HG03159 (cell line): ENCODE data around the gene ADAP1.
"Not testable (repeated sequence)": the region's sequence is repeated elsewhere in the genome, so short reads cannot be mapped to it uniquely, and the experiment has no call there.

Experiments used
- ATAC-seq: cut with Tn5 transposase; IDR thresholded peaks from one replicate; pipeline ENCODE4 v1.9.1; 2021; ENCODE audit warnings: mild to moderate bottlenecking, moderate library complexity; ENCODE audit not compliant: unreplicated experiment

The ADAP1 gene

GRCh38 chr7:924541-925231 is 29.8 kb downstream of the ADAP1 start:
- peak; percentile 51 for ATAC-seq

- ATAC-seq: not testable (repeated sequence)
Observed at GRCh38 chr7:924042-924441, 30.4 kb downstream of the ADAP1 start.

DNA sequence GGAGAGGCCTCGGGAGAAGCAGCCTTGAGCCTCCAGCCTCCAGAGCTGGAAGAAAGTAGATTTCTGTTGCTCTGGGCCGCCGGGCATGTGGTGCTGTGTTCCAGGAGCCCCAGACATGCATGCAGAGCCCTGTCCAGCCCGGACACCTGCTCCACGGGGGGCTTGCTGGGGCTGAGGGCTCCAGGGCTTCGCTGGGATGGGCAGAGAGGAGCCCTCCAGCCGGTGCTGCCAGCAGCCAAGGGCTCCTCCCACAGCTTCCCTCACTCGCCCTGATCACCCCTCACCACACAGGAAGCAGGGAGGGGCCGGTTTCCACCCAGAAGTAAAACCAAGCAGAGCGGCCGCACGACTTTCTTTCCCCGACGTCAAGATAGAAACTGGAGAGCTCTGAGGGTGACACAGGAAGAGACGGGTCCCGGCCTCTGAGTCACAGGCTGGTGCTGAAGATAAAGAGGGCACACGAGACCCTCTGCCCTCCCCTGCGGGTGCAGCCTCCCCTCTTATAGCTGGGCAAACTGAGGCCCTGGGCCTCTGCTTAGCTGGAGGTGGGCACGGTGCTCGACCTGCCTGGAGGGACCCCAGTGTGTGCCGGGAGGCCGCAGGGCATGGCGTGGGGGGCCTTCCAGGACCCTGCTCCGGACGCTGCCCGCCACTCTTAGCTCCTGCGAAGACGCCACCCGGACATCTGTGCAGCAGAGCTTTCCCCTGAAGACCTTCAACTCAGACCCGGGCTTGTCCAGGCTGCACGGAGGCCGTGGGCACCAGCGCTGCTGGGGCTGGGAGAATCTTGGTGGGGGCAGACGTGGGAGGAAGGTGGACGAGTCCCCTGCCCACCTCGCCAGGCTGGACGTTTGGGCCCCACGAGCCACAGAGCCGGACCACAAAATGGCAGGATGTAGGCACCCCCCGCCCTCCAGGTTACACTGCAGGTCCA is 31.1 kb downstream of the ADAP1 start:
- peak; percentile 86 for ATAC-seq

DNA sequence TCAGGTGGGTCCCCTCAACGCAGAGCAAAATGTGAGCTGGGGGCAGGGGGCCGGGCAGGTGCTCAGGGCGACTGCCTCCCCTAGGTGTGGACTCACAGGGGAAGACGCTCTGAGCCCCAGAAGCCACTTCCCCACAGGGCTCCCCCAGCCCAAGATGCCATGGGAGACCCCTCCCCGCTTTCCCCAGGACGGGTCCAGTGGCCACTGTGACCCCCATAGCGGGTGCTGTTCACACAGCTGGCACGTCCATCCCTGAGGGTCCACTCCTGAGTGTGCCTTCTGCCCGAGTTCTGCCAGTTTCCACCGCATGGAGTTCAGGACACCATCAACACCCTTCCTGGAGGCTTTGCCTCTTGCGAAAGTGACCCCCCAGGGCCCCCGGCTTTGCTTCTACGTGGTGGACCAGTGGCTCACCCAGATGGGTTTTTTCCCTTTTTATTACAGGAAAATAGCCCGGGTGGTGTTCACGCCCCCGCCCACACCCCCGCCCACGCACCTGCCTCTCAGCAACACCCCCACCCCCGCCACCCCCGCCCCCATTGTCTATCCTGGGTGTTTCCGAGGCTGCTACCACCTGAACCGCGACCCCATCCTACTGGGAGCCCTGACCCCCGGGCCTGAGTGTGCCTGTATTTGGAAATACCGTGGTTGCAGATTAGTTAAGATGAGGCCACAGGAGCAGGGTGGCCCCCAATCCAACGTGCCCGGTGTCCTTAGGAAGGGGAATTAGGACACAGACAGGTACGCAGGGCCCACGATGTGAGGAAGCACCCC is 32.0 kb downstream of the ADAP1 start:
- peak; percentile 5 for ATAC-seq

- no peak for ATAC-seq
Observed at GRCh38 chr7:921581-922333, 32.7 kb downstream of the ADAP1 start.

DNA sequence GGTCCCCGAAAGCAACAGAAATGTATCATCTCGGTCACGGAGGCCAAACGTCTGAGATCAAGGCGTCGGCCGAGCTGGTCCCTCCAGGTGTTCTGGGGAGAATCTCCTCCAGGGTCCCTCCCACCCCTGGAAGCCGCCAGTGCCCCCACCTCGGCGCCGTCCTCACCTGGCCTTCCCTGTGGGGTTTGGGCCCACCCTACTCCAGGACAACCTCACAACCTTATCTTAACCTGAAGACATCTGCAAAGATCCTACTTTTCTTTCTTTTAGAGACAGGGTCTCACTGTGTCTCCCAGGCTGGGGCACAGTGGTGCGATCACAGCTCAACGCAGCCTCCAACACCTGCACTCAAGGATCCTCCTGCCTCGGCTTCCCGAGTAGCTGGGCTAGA is 33.4 kb downstream of the ADAP1 start:
- no peak for ATAC-seq

- no peak for ATAC-seq
Observed at GRCh38 chr7:920351-921070, 34.0 kb downstream of the ADAP1 start.

DNA sequence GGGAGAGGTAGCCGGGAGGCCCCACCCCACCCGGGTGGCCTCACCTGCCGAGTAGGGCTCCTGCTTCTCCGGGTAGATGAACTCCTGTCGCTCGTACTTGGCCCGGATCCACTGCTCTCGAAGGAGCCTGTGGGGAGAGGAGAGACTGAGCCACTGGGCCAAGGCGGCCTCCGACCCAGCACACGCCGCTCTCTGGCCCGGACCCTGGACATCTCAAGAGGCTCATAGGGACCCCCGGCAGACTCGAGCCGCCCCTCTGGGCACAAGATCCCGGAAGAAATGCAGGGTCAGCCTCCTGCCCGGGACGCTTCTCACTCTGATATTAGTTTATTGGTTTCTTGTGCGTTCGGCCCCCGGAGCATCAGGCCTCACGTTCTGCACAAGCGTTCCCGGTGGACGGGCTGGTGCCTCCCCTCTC is 34.5 kb downstream of the ADAP1 start:
- ATAC-seq: no peak

DNA sequence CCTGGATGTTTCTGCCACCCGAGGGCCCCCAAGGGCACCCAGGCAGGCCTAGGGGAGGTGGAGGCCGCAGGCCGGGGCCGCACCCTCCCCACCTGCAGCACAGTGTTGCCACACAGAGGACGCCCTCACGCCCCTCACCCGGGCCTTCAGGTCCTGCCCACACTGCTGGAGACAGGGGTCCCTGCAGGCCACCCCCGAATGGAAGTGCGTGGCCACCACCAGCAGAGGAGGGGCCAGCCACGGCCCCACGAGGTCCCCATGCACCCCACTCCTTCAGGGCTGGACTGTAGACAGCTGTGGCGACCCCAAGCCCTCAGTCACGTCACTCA is 35.4 kb downstream of the ADAP1 start:
- no peak for ATAC-seq

DNA sequence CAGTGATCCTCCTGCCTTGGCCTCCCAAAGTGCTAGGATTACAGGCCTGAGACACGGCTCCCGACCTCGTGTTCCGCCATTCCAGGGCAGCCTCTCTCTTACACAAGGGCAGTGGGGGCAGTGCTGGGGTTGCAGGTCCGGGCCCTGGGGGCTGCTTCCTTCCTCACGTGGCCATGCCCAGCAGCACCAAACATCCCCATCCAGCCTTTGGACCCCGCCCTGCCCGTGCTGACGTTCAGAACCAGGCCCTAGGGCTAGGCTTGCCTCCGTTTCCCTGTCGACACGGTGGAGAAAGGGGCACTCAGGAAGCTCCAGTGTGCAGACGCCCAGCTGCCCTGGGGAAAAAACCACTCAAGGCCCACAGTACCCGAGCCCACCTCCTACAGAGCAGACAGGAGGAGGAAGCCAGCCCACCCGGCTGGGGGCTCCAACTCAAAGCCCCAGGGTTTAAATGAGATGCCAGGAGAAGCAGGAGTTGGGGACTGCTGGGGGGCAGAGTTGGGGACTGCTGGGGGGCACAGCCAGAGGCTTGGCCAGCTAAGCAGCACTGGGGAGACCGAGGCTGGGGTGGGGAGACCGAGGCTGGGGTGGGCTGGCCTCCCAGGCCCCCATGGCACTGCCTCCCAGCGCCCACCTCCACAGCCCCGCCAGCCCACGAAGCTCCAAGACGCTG is 35.9 kb downstream of the ADAP1 start:
- no peak for ATAC-seq

GRCh38 chr7:918118-918425 is 36.4 kb downstream of the ADAP1 start:
- ATAC-seq: no peak

DNA sequence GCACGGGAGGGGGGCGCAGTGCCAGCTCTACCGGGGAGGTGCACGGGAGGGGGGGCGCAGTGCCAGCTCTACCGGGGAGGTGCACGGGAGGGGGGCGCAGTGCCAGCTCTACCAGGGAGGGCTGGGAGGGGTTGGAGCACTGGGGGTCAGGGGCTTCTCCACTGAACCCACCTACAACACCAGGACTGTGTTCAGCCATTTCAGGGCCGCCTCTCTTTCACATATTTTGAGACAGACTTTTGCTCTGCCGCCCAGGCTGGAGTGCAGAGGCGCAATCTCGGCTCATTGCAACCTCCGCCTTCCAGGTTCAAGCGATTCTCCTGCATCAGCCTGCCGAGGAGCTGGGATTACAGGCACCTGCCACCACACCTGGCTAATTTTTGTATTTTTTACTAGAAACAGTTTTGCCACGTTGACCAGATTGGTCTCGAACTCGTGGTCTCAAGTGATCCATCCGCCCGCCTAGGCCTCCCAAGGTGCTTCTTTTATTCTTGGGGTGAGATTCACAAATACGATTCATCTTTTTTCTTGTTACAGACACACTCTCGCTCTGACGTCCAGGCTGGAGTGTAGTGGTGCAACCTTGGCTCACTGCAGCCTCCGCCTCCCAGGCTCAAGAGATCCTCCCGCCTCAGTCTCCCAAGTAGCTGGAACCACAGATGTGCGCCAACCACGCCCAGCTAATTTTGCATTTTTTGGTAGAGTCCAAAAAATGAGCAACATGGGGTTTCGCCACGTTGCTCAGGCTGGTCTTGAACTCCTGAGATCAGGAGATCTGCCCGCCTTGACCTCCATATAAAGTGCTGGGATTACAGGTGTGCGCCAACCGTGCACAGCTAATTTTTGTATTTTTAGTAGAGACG is 37.0 kb downstream of the ADAP1 start:
- no peak for ATAC-seq

- ATAC-seq: no peak
Observed at GRCh38 chr7:916291-916941, 38.1 kb downstream of the ADAP1 start.

DNA sequence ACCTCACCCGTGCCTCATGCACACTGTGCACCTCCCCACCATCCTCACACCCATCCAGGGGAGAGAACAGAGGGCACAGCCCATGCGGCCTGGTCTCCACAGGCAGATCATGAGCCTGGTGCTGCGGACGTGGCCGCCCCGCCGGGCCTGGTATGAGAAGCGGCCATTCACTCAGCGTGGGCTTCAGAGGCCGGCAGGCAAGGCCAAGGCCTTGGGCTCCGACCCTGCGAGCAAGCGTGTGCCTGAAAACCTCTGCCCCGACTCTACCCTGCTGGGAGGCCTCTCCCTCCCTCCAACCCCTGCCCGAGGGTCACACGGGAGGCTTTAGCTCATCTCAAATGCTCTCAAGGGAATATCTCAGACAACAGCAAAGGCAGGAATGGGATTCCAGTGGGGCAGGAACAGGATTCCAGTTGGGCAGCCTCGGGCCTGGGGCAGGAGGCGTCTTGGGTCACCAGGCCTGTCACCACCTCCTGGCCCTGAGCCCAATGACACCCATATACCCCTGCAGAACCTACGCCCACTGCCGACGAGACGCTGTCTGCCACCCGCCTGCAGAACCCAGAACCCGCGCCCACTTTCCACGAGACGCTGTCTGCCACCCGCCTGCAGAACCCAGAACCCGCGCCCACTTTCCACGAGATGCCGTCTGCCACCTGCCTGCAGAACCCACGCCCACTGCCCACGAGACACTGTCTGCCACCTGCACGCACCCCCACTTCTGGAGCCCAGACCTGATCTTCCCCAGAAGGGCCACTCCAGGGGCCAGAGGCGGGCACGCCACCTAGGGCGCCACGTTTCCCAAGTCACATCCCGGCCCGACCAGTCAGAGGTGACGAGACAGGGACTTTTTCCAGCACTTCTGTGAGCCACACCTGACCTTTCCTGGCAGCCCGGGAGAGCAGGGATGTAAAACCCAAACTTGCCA is 38.9 kb downstream of the ADAP1 start:
- no peak for ATAC-seq

DNA sequence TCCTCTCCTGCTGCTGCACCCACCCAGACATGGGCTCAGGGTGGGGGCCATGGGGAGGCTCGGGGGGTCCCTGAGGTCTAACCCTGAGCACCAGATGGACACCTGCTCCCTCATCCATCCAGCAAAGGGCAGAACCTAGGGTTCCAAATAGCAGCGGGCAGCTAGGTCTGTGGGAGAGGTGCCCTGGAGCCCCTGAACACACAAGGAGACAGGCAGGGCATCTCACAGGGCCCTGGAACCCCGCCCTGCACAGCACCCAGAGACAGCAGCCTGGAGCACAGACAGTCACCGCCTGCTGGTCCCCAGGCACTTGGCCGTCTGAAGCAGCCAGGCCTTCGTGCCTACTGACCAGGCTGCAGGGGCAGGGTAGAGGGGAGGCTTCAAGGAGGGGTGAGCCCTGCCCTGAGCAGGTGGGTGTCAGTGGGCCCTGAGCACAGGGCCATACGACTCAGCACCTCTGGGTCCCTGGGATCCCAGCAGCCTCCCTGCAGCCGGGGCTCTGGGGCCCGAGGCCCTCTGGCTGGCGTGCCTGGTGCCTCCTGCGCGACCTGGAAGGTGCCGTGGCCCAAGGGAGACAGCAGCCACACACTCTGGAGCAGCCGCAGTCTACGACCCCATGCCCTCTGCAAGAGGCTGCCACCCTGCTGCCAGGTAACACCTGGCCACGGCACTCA is 39.8 kb downstream of the ADAP1 start:
- no peak for ATAC-seq

DNA sequence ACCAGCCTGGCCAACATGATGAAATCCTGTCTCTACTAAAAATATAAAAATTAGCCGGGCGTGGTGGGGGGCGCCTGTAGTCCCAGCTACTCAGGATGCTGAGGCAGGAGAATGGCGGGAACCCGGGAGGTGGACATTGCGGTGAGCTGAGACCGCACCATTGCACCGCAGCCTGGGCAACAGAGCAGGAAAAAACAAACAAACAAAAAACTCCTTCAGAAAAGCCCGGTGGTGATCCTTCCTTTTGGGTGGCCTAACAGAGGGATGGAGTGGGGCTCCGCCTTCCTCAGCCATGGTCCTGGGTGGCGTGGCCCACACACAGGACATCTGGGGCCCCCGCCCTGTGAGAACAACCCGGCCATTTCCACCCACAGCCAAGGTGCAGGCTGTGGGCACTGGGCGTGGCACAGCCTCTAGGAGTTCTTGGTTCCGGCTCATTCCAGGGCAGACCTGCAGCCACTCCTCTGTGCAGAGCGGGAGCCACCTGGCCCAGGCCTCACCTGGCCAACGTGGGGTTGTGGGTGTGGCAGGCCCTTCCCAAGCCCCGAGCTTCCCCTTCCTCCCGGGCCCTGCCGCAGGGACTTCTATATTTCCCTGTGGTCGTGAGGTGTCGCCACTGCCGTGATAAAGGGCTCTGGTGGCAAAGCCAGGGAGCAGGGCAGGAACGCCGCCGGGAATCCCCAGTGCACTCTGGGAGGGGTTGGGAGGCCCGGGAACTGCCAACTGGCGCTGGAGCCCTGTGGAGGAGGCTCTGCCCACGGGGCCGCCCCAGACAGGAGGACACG is 40.6 kb downstream of the ADAP1 start:
- no peak for ATAC-seq
